Fibroblast of gingiva (primary cell): ENCODE data around the gene SLC35B2.
A peak's percentile ranks its signal among the peaks of the same experiment; 100 is the strongest.

Experiments used
- DNase-seq: peaks from one replicate; pipeline ENCODE4 v3.0.0-alpha.2; 2011; ENCODE audit warnings: low read depth

Gene SLC35B2

GRCh38 chr6:44221291-44221960 lies 35.9 kb downstream of the SLC35B2 start:
- DNase-seq: peak; percentile 83

- no peak for DNase-seq
These were observed 36.4 kb downstream of the SLC35B2 start for GRCh38 chr6:44220913-44221290.

GRCh38 chr6:44219815-44220784 lies 37.2 kb downstream of the SLC35B2 start:
- DNase-seq: no peak

DNA sequence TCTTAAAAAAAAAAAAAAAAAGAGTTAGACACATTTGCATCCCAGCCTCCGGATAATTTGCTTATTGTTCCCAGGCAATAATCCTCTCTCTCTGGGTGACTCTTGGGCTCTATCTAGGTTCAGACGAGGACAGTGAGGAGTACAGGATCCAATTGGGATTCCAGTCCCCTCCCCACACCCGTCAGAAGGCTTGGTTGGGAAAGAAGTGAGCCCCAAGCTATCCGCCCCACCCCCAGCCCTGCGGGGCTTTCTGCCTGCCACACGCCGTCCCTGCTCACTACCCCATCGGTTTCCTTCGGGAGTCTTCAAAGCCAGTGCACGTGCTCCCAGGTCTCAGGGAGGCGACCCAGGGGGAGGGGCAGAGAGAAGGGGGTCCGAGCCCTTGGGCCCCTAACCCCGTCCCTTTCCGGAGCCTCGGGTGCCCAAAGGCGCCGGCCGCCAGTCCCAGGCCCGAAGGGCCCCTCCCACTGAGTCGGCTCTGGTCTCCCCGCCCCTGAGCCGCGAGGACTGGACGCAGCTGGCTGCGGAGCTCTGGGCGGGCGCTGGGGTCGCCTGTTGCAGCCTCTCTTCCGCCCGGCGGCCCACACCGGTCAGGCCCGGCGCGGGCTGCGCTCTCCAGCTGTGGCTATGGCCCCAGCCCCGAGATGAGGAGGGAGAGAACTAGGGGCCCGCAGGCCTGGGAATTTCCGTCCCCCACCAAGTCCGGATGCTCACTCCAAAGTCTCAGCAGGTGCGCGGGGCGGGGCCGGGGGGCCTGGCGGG lies 38.1 kb downstream of the SLC35B2 start:
- DNase-seq: peak; percentile 27

- peak; percentile 37 for DNase-seq
These were observed 39.8 kb downstream of the SLC35B2 start for GRCh38 chr6:44217332-44218143.

- DNase-seq: no peak
These were observed 40.5 kb downstream of the SLC35B2 start, which contains the start of gene MYMX for GRCh38 chr6:44216677-44217331. Gene MYMX, plus strand, starts transcription at chr6:44216926. Its CDS starts 546 bp downstream, at chr6:44217472.

- DNase-seq: no peak
These were observed 43.0 kb downstream of the SLC35B2 start for GRCh38 chr6:44214307-44214706.

GRCh38 chr6:44211284-44211683 lies 46.0 kb downstream of the SLC35B2 start:
- no peak for DNase-seq

DNA sequence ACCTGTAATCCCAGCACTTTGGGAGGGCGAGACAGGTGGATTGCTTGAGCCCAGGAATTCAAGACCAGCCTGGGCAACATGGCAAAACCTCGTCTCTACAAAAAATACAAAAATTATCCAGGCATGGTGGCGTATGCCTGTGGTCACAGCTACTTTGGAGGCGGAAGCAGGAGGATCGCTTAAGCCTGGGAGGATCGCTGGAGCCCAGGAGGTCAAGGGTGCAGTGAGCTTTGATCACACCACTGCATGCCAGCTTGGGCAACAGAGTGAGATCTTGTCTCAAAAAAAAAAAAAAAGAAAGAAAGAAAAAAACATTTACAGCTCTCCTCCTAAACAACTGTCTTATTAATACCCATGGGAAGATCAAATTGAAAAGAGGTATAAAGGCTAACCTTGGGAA lies 49.4 kb downstream of the SLC35B2 start:
- DNase-seq: no peak
